ENCODE measurements around the gene IGFN1.

DNA sequence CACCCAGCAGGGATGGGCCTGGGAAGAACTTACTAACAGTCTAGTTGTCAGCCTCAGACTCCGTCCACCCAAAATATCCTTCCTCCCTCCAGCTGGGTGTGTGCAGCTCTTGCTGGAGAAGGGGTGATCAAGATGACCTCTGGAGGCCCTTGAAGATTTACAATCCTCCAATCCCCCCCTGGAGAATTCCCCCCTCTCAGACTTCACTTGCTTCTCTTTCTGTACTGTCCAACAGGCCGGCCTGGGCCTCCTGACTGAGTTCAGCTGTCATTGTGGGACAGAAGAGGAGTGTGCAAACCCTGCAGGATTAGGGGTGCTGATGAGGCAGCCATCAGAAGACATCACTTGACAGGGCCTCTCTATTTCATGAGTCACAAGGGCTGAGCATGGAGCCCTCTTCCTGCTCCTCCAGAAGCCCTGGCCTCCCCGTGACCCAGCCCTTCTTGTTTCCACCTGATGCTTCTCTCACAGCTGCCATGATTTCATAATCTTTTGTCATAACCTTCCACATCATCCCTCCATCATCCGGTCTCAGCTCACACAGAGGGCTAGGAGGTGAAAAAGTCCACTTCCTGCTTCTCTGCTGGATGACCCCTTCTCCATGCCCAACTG lies 17.5 kb upstream of the IGFN1 start:
- TF ChIP-seq, protein P1, sequence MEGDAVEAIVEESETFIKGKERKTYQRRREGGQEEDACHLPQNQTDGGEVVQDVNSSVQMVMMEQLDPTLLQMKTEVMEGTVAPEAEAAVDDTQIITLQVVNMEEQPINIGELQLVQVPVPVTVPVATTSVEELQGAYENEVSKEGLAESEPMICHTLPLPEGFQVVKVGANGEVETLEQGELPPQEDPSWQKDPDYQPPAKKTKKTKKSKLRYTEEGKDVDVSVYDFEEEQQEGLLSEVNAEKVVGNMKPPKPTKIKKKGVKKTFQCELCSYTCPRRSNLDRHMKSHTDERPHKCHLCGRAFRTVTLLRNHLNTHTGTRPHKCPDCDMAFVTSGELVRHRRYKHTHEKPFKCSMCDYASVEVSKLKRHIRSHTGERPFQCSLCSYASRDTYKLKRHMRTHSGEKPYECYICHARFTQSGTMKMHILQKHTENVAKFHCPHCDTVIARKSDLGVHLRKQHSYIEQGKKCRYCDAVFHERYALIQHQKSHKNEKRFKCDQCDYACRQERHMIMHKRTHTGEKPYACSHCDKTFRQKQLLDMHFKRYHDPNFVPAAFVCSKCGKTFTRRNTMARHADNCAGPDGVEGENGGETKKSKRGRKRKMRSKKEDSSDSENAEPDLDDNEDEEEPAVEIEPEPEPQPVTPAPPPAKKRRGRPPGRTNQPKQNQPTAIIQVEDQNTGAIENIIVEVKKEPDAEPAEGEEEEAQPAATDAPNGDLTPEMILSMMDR (IDR thresholded peaks at IDR 0.05; ENCODE audit: low read depth, low read length, poor library complexity, severe bottlenecking) = no peak
- TF ChIP-seq EZH2phosphoT487 (IDR thresholded peaks at IDR 0.05; ENCODE audit: borderline replicate concordance, low read length) = no peak
